Activated CD4-positive, CD25-positive, alpha-beta regulatory T cell treated with anti-CD3 and anti-CD28 coated beads, Interleukin-2, amount 50 U/mL, for 72 hours (primary cell): ENCODE measurements around the gene CDK14.
"Not testable (repeated sequence)": the region's sequence is repeated elsewhere in the genome, so short reads cannot be mapped to it uniquely, and the experiment has no call there.

Source experiments
- DNase-seq: peaks from one replicate; pipeline ENCODE4 v3.0.0; 2021

The CDK14 gene

GRCh38 chr7:91135300-91135699 is 539.2 kb downstream of the CDK14 start:
- DNase-seq, result no peak

GRCh38 chr7:91135703-91136430 is 539.7 kb downstream of the CDK14 start:
- DNase-seq, result no peak

- no peak for DNase-seq
These were observed 541.1 kb downstream of the CDK14 start for GRCh38 chr7:91137153-91137787.

GRCh38 chr7:91137788-91138368 is 541.8 kb downstream of the CDK14 start:
- DNase-seq, result no peak

- DNase-seq, result no peak
These were observed 544.2 kb downstream of the CDK14 start for GRCh38 chr7:91140286-91140685.

- DNase-seq, result no peak
These were observed 544.9 kb downstream of the CDK14 start for GRCh38 chr7:91140982-91141381.

GRCh38 chr7:91142743-91143142 is 546.6 kb downstream of the CDK14 start:
- DNase-seq, result no peak

GRCh38 chr7:91149341-91150246 is 553.5 kb downstream of the CDK14 start:
- DNase-seq, result no peak

GRCh38 chr7:91151916-91152315 is 555.8 kb downstream of the CDK14 start:
- DNase-seq, result no peak

GRCh38 chr7:91156316-91157185 is 560.4 kb downstream of the CDK14 start:
- DNase-seq, result no peak

GRCh38 chr7:91157579-91158320 is 561.6 kb downstream of the CDK14 start:
- no peak for DNase-seq

GRCh38 chr7:91162436-91162835 is 566.3 kb downstream of the CDK14 start:
- no peak for DNase-seq

GRCh38 chr7:91164506-91164905 is 568.4 kb downstream of the CDK14 start:
- no peak for DNase-seq

GRCh38 chr7:91165006-91165845 is 569.1 kb downstream of the CDK14 start:
- no peak for DNase-seq

- DNase-seq, result no peak
These were observed 569.7 kb downstream of the CDK14 start for GRCh38 chr7:91165846-91166230.

- no peak for DNase-seq
These were observed 573.0 kb downstream of the CDK14 start for GRCh38 chr7:91168871-91169829.

- no peak for DNase-seq
These were observed 573.7 kb downstream of the CDK14 start for GRCh38 chr7:91169830-91170191.

- DNase-seq, result not testable (repeated sequence)
These were observed 577.1 kb downstream of the CDK14 start for GRCh38 chr7:91173265-91173664.

GRCh38 chr7:91180746-91181145 is 584.6 kb downstream of the CDK14 start:
- DNase-seq, result no peak
